NCI-H1105 (cell line): Measurements from ENCODE around the gene SMCO1.
"Not testable (repeated sequence)": the region's sequence is repeated elsewhere in the genome, so short reads cannot be mapped to it uniquely, and the experiment has no call there.

Experiments
- DNase-seq: peaks from one replicate; lab custom pipeline; 2025; lab: John Stamatoyannopoulos, UW

Gene SMCO1

GRCh38 chr3:196492080-196492479, 23.1 kb downstream of the SMCO1 start:
- DNase-seq: no peak

GRCh38 chr3:196489747-196490146, 25.4 kb downstream of the SMCO1 start:
- DNase-seq: no peak

GRCh38 chr3:196486263-196486662, 28.9 kb downstream of the SMCO1 start:
- DNase-seq: no peak

GRCh38 chr3:196477678-196478077, 37.5 kb downstream of the SMCO1 start:
- no peak for DNase-seq

- no peak for DNase-seq
Measured at GRCh38 chr3:196472286-196472685, 42.9 kb downstream of the SMCO1 start.

GRCh38 chr3:196471551-196471950, 43.6 kb downstream of the SMCO1 start:
- no peak for DNase-seq

GRCh38 chr3:196470182-196470581, 45.0 kb downstream of the SMCO1 start:
- DNase-seq: not testable (repeated sequence)

- no peak for DNase-seq
Measured at GRCh38 chr3:196463804-196464203, 51.3 kb downstream of the SMCO1 start.

- DNase-seq: no peak
Measured at GRCh38 chr3:196463478-196463756, 51.7 kb downstream of the SMCO1 start.

GRCh38 chr3:196462680-196463477, 52.3 kb downstream of the SMCO1 start:
- not testable (repeated sequence) for DNase-seq

GRCh38 chr3:196458063-196458462, 57.1 kb downstream of the SMCO1 start:
- no peak for DNase-seq

- DNase-seq: not testable (repeated sequence)
Measured at GRCh38 chr3:196457470-196457869, 57.7 kb downstream of the SMCO1 start.
